Measurements from ENCODE around the gene DCTN4. TPM values are rescaled to one million over a fixed set of nuclear protein-coding genes. Genes with fewer than 3 reads are reported as not detected.

The DCTN4 gene
- total and polyA plus RNA-seq, 2 of the 8 experiments (the other 6 are each of a cell fraction or from before 2014, with no cell fraction given), result 20.5 to 42.7 TPM

DNA sequence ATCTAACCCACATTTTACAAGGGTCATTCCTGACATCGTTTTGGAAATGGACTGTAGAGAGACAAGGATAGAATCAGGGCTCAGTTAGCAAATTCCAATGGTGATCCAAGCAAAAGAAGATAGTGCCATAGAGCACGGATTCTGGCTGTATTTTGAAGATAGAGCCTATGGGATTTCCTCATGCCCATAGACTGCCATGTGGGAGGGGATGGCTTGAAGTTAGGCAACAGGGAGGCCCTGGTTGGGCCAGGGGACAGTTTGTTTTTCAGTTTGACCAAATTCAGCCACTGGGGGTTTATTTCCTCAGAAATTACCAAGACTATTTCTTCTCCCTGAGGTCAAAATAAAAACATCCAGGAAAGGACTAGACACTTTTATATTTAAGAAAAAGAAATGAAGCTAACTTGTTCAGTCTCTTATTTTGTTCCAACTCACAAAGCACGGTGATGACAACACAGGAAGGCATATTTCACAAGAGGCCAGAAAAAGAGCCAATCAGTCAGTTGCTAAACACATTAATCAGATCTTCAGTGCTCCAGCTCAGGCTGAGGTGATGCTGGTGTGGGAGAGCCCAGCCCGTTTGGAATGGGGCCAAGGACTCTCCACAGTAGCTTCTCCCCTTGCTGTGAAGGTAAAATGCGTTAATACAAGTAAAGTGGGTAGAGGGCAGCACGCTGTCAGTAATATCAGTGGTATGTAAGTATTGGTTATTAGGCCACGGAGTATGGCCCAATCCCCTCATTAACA, 4.4 kb upstream of the DCTN4 start:
- no peak for DNase-seq (ENCODE audit: low read depth in 1 of 2, low spot score in 2 of 2)
- CTCF ChIA-PET (ENCODE audit: partially characterized antibody), result interaction anchor here (0.7 to 2.8 kb wide), 9 partner anchors 12 to 202 kb away, joined by 3 to 12 read pairs (median 4); no protein-coding TSS in a partner anchor
- TF ChIP-seq SRF (IDR thresholded peaks at IDR 0.05; ENCODE audit: low read depth, low read length), result no peak
- TF ChIP-seq CHD1 (IDR thresholded peaks at IDR 0.05; ENCODE audit: low read depth, low read length), result no peak
- no peak for TF ChIP-seq FOSL1 (IDR thresholded peaks at IDR 0.05; ENCODE audit: insufficient read depth, low read depth, low read length)
- TF ChIP-seq CEBPB (IDR thresholded peaks at IDR 0.05; ENCODE audit: low read depth, low read length), result no peak
- TF ChIP-seq TEAD4 (IDR thresholded peaks at IDR 0.05; ENCODE audit: low read depth, low read length), result no peak
- TF ChIP-seq JUND (IDR thresholded peaks at IDR 0.05; ENCODE audit: low read length), result no peak
- TF ChIP-seq POU5F1 (IDR thresholded peaks at IDR 0.05; ENCODE audit: low read depth, low read length), result no peak
- TF ChIP-seq SP2 (IDR thresholded peaks at IDR 0.05; ENCODE audit: low read length), result no peak
- TF ChIP-seq RFX5 (IDR thresholded peaks at IDR 0.05; ENCODE audit: borderline replicate concordance, low read depth, low read length), result no peak
- TF ChIP-seq TAF7 (optimal IDR thresholded peaks at IDR 0.05; ENCODE audit: borderline replicate concordance, low read depth, low read length), result no peak

More for the DNA sequence above, 4.4 kb upstream of the DCTN4 start:
- Histone ChIP-seq H3K36me3 (ENCODE audit: control insufficient read depth in 2 of 4, insufficient read depth in 4 of 4, low read length in 3 of 4) (no peaks in the 10 kb centered on the region), H3K27ac (ENCODE audit: low read depth, low read length) (no peak overlapping the region), H3K4me3 (ENCODE audit: extremely low read depth in 1 of 4, insufficient read depth in 2 of 4, low read depth in 3 of 4, low read length in 4 of 4) (no peak overlapping the region), H3K4me2 (ENCODE audit: insufficient read depth in 1 of 2, low read depth in 2 of 2, low read length in 2 of 2) (no peak overlapping the region), H3K23ac (ENCODE audit: insufficient read length) (no peak overlapping the region), H4K5ac (ENCODE audit: insufficient read length, low read depth, low read length) (no peak overlapping the region), H4K8ac (ENCODE audit: extremely low read depth, insufficient read depth, low read length) (peak overlapping the region; percentile 84; the same call in 1 of the 2 replicates), H3K4me1 (replicated peaks in 1 of 4; ENCODE audit: control insufficient read depth in 3 of 4, insufficient read depth in 4 of 4, low read length in 3 of 4) (0 out of 7 replicates have a peak, but pooled peaks cover 0 to 2% (median 0%) of the 10 kb centered on the region in 4 experiments), H3K9ac (replicated peaks in 1 of 4; ENCODE audit: extremely low read depth in 1 of 4, low read depth in 3 of 4, low read length in 3 of 4) (no peak overlapping the region), H3K56ac (replicated peaks; ENCODE audit: insufficient read length, low read depth, low read length) (no peak overlapping the region), H2BK5ac (ENCODE audit: low read depth, low read length) (no peak overlapping the region), H2AFZ (ENCODE audit: low read length) (no peak overlapping the region), H4K20me1 (replicated peaks in 1 of 2; ENCODE audit: control insufficient read depth in 1 of 2, insufficient read depth in 2 of 2, low read length in 2 of 2) (no peaks in the 10 kb centered on the region), H3K14ac (ENCODE audit: insufficient read length) (no peak overlapping the region), H2BK12ac (ENCODE audit: low read depth, low read length) (no peak overlapping the region), H3K79me1 (ENCODE audit: low read depth, low read length) (no peaks in the 10 kb centered on the region), H2BK15ac (ENCODE audit: low read length) (no peak overlapping the region), H3K27me3 (replicated peaks in 1 of 4; ENCODE audit: control insufficient read depth in 3 of 4, extremely low read depth in 1 of 4, insufficient read depth in 3 of 4, low read length in 3 of 4) (peaks cover 0 to 3% (median under 1%) of the 10 kb centered on the region in 4 experiments; a peak in 1 of 7 replicates), H2BK120ac (replicated peaks; ENCODE audit: low read depth, low read length) (no peak overlapping the region), H3K79me2 (ENCODE audit: control insufficient read depth in 1 of 2, insufficient read depth in 2 of 2, low read length in 2 of 2) (0 out of 4 replicates have a peak, but pooled peaks cover 0 to under 1% of the 10 kb centered on the region in 2 experiments), H4K91ac (replicated peaks; ENCODE audit: insufficient read length, low read length) (no peak overlapping the region), H3K9me3 (ENCODE audit: insufficient read depth in 2 of 2, low read depth in 1 of 2, low read length in 1 of 2) (peaks cover 6 to 10% of the 10 kb centered on the region in 2 experiments; a peak in 3 of 4 replicates), H2AK5ac (ENCODE audit: low read depth, low read length) (no peak overlapping the region), H3K4ac (replicated peaks; ENCODE audit: insufficient read length, low read depth, low read length) (no peak overlapping the region), H3K18ac (ENCODE audit: extremely low read depth, low read length) (no peak overlapping the region), H2BK20ac (ENCODE audit: low read length) (no peak overlapping the region), H3K23me2 (ENCODE audit: low read depth, low read length) (peaks cover 3% of the 10 kb centered on the region; the same call in 1 of the 2 replicates)
- POLR2A ChIA-PET (ENCODE audit: partially characterized antibody), result interaction anchor here (0.9 kb wide), 2 partner anchors 15 to 23 kb away, joined by 3 to 4 read pairs; partner anchors contain the start of gene SMIM3
- WGBS, 2 experiments (ENCODE audit: extremely low coverage in 1 of 2, insufficient coverage in 1 of 2, insufficient read length in 1 of 2, insufficient replicate concordance in 2 of 2, low coverage in 1 of 2, low lambda C conversion rate in 2 of 2, missing lambda C conversion rate in 1 of 2), result 84% methylated on average over 7 of the region's 7 CpGs; no CpG with 5 or more reads in 1 of the 2 experiments
- FAIRE-seq, result no peak

All from H1 (cell line).